Measurements from ENCODE around the gene ARAP3. TPM values are rescaled to one million over a fixed set of nuclear protein-coding genes. Genes with fewer than 3 reads are reported as not detected.

Gene ARAP3
- total and polyA plus RNA-seq, 2 experiments from 2014 or later = 18.4 to 33.2 TPM

- no peaks in the 10 kb centered on the region for H4K20me1 ChIP-seq (replicated peaks; ENCODE audit: insufficient read depth)
- H3K4me3 ChIP-seq = no peak overlapping the region
- H3K27me3 Mint-ChIP-seq (ENCODE audit: insufficient read depth, low read depth, poor library complexity) = peaks cover 12% of the 10 kb centered on the region
- H3K4me1 Mint-ChIP-seq = peaks cover 41% of the 10 kb centered on the region
- H3K9me3 Mint-ChIP-seq = no peaks in the 10 kb centered on the region
- peaks cover 15% of the 10 kb centered on the region for H3K4me1 ChIP-seq (ENCODE audit: insufficient read depth)
- no peaks in the 10 kb centered on the region for H3K36me3 ChIP-seq (ENCODE audit: insufficient read depth)
- H3K79me2 ChIP-seq (replicated peaks; ENCODE audit: insufficient read depth) = no peaks in the 10 kb centered on the region
- H3F3A ChIP-seq (replicated peaks; ENCODE audit: low read depth) = 0 out of 2 replicates have a peak, but pooled peaks cover 3% of the 10 kb centered on the region
- H3K27ac ChIP-seq (ENCODE audit: low read depth) = no peak overlapping the region
- H3K27ac Mint-ChIP-seq = no peak overlapping the region
- no peak overlapping the region; the same call in 2 of the 3 replicates for H3K4me3 Mint-ChIP-seq
- H3K27me3 ChIP-seq (ENCODE audit: insufficient read depth) = no peaks in the 10 kb centered on the region
- ATAC-seq (no peak), DNase-seq (ENCODE audit: low spot score) (no peak)
- no peak overlapping the region for H2AFZ ChIP-seq
- H3K9me2 ChIP-seq (ENCODE audit: insufficient read depth) = no peaks in the 10 kb centered on the region
- no peaks in the 10 kb centered on the region for H3K36me3 Mint-ChIP-seq (ENCODE audit: low read depth)
- no peak overlapping the region for H3K4me2 ChIP-seq
- TF ChIP-seq ZNF331 (CRISPR knock-in tag; IDR thresholded peaks at IDR 0.05; ENCODE audit: low read depth) = no peak
- no peak for TF ChIP-seq STAT1 (IDR thresholded peaks at IDR 0.05; ENCODE audit: unreplicated experiment)
- TF ChIP-seq EZH2phosphoT487 (IDR thresholded peaks at IDR 0.05; ENCODE audit: unreplicated experiment) = no peak
- no peak for TF ChIP-seq CTCF (conservative IDR thresholded peaks at IDR 0.05; ENCODE audit: low read depth in 2 of 2)
- no peak for TF ChIP-seq NANOG (IDR thresholded peaks at IDR 0.05; ENCODE audit: borderline replicate concordance)
- TF ChIP-seq ZNF114 (CRISPR knock-in tag; IDR thresholded peaks at IDR 0.05) = no peak
- TF ChIP-seq POLR2AphosphoS5 (IDR thresholded peaks at IDR 0.05; ENCODE audit: low read depth) = no peak
- TF ChIP-seq REST (IDR thresholded peaks at IDR 0.05; ENCODE audit: unreplicated experiment) = no peak
- TF ChIP-seq, protein P1, sequence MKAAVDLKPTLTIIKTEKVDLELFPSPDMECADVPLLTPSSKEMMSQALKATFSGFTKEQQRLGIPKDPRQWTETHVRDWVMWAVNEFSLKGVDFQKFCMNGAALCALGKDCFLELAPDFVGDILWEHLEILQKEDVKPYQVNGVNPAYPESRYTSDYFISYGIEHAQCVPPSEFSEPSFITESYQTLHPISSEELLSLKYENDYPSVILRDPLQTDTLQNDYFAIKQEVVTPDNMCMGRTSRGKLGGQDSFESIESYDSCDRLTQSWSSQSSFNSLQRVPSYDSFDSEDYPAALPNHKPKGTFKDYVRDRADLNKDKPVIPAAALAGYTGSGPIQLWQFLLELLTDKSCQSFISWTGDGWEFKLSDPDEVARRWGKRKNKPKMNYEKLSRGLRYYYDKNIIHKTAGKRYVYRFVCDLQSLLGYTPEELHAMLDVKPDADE (IDR thresholded peaks at IDR 0.05) = no peak
- TF ChIP-seq CREB1 (CRISPR knock-in tag; IDR thresholded peaks at IDR 0.05; ENCODE audit: low read depth) = no peak
- TF ChIP-seq JUNB (IDR thresholded peaks at IDR 0.05; ENCODE audit: unreplicated experiment) = no peak
- TF ChIP-seq EZH2 (IDR thresholded peaks at IDR 0.05; ENCODE audit: low read depth, unreplicated experiment) = no peak
- TF ChIP-seq, protein P2, sequence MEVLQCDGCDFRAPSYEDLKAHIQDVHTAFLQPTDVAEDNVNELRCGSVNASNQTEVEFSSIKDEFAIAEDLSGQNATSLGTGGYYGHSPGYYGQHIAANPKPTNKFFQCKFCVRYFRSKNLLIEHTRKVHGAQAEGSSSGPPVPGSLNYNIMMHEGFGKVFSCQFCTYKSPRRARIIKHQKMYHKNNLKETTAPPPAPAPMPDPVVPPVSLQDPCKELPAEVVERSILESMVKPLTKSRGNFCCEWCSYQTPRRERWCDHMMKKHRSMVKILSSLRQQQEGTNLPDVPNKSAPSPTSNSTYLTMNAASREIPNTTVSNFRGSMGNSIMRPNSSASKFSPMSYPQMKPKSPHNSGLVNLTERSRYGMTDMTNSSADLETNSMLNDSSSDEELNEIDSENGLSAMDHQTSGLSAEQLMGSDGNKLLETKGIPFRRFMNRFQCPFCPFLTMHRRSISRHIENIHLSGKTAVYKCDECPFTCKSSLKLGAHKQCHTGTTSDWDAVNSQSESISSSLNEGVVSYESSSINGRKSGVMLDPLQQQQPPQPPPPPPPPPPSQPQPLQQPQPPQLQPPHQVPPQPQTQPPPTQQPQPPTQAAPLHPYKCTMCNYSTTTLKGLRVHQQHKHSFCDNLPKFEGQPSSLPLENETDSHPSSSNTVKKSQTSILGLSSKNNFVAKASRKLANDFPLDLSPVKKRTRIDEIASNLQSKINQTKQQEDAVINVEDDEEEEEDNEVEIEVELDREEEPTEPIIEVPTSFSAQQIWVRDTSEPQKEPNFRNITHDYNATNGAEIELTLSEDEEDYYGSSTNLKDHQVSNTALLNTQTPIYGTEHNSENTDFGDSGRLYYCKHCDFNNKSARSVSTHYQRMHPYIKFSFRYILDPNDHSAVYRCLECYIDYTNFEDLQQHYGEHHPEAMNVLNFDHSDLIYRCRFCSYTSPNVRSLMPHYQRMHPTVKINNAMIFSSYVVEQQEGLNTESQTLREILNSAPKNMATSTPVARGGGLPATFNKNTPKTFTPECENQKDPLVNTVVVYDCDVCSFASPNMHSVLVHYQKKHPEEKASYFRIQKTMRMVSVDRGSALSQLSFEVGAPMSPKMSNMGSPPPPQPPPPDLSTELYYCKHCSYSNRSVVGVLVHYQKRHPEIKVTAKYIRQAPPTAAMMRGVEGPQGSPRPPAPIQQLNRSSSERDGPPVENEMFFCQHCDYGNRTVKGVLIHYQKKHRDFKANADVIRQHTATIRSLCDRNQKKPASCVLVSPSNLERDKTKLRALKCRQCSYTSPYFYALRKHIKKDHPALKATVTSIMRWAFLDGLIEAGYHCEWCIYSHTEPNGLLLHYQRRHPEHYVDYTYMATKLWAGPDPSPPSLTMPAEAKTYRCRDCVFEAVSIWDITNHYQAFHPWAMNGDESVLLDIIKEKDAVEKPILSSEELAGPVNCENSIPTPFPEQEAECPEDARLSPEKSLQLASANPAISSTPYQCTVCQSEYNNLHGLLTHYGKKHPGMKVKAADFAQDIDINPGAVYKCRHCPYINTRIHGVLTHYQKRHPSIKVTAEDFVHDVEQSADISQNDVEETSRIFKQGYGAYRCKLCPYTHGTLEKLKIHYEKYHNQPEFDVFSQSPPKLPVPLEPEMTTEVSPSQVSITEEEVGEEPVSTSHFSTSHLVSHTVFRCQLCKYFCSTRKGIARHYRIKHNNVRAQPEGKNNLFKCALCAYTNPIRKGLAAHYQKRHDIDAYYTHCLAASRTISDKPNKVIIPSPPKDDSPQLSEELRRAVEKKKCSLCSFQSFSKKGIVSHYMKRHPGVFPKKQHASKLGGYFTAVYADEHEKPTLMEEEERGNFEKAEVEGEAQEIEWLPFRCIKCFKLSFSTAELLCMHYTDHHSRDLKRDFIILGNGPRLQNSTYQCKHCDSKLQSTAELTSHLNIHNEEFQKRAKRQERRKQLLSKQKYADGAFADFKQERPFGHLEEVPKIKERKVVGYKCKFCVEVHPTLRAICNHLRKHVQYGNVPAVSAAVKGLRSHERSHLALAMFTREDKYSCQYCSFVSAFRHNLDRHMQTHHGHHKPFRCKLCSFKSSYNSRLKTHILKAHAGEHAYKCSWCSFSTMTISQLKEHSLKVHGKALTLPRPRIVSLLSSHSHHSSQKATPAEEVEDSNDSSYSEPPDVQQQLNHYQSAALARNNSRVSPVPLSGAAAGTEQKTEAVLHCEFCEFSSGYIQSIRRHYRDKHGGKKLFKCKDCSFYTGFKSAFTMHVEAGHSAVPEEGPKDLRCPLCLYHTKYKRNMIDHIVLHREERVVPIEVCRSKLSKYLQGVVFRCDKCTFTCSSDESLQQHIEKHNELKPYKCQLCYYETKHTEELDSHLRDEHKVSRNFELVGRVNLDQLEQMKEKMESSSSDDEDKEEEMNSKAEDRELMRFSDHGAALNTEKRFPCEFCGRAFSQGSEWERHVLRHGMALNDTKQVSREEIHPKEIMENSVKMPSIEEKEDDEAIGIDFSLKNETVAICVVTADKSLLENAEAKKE (CRISPR knock-in tag; IDR thresholded peaks at IDR 0.05) = no peak
Observed at GRCh38 chr5:141691286-141691866, 9.3 kb upstream of the ARAP3 start.
